GM10847 (cell line): Measurements from ENCODE around the gene TTC32.

ENCODE experiments used
- POLR2A ChIP-seq: IDR thresholded peaks from 2 replicates; pipeline ENCODE4 v1.6.1; 2011; ENCODE audit not compliant: insufficient read length; ENCODE audit errors: extremely low read depth

The TTC32 gene

GRCh38 chr2:19902216-19902740 is 495 bp upstream of the TTC32 start:
- no peak for TF ChIP-seq POLR2A

GRCh38 chr2:19900931-19901441 is 797 bp downstream of the TTC32 start:
- no peak for TF ChIP-seq POLR2A

GRCh38 chr2:19899985-19900930 is 1.5 kb downstream of the TTC32 start:
- TF ChIP-seq POLR2A = no peak

GRCh38 chr2:19898592-19899329 is 3.0 kb downstream of the TTC32 start:
- TF ChIP-seq POLR2A = no peak

GRCh38 chr2:19897623-19898245 is 4.0 kb downstream of the TTC32 start:
- TF ChIP-seq POLR2A = no peak

GRCh38 chr2:19895535-19895934 is 6.2 kb downstream of the TTC32 start:
- TF ChIP-seq POLR2A = no peak

GRCh38 chr2:19894134-19894792 is 7.5 kb downstream of the TTC32 start:
- TF ChIP-seq POLR2A = no peak

- no peak for TF ChIP-seq POLR2A
Measured at GRCh38 chr2:19893520-19894133, 8.2 kb downstream of the TTC32 start.

- no peak for TF ChIP-seq POLR2A
Measured at GRCh38 chr2:19890104-19890503, 11.7 kb downstream of the TTC32 start.

- no peak for TF ChIP-seq POLR2A
Measured at GRCh38 chr2:19888831-19889230, 13.0 kb downstream of the TTC32 start.

- TF ChIP-seq POLR2A = no peak
Measured at GRCh38 chr2:19887510-19887909, 14.3 kb downstream of the TTC32 start.

GRCh38 chr2:19886261-19886660 is 15.5 kb downstream of the TTC32 start:
- no peak for TF ChIP-seq POLR2A

GRCh38 chr2:19885791-19886190 is 16.0 kb downstream of the TTC32 start:
- no peak for TF ChIP-seq POLR2A

- no peak for TF ChIP-seq POLR2A
Measured at GRCh38 chr2:19883971-19884720, 17.6 kb downstream of the TTC32 start.

GRCh38 chr2:19883486-19883885 is 18.3 kb downstream of the TTC32 start:
- no peak for TF ChIP-seq POLR2A
